Fibroblast of skin of left biceps (primary cell): Measurements from ENCODE around the gene TAS2R60.
"Not testable (repeated sequence)": the region's sequence is repeated elsewhere in the genome, so short reads cannot be mapped to it uniquely, and the experiment has no call there.

Source experiments
- DNase-seq, 2 experiments: peaks; one replicate each; pipeline ENCODE4 v3.0.0-alpha.2; 2013; ENCODE audit warnings: low read depth in 2 of 2

TAS2R60 gene

GRCh38 chr7:143477501-143478150 is 34.4 kb downstream of the TAS2R60 start, which contains the start of gene TAS2R41:
TSS of gene TAS2R41 (plus strand) at chr7:143477873. CDS start at chr7:143477873, 0 bp downstream.
- no peak for DNase-seq

- DNase-seq = no peak
Measured at GRCh38 chr7:143479055-143479766, 36.0 kb downstream of the TAS2R60 start.

GRCh38 chr7:143480501-143480900 is 37.2 kb downstream of the TAS2R60 start:
- DNase-seq = no peak

GRCh38 chr7:143484119-143484518 is 40.9 kb downstream of the TAS2R60 start:
- no peak for DNase-seq

- DNase-seq = no peak
Measured at GRCh38 chr7:143485094-143485493, 41.8 kb downstream of the TAS2R60 start.

GRCh38 chr7:143485500-143485899 is 42.2 kb downstream of the TAS2R60 start:
- DNase-seq = no peak

GRCh38 chr7:143486266-143486665 is 43.0 kb downstream of the TAS2R60 start:
- not testable (repeated sequence) for DNase-seq

- no peak for DNase-seq
Measured at GRCh38 chr7:143487061-143487460, 43.8 kb downstream of the TAS2R60 start.

GRCh38 chr7:143487566-143487965 is 44.3 kb downstream of the TAS2R60 start:
- DNase-seq = no peak

- DNase-seq = no peak
Measured at GRCh38 chr7:143490717-143491306, 47.6 kb downstream of the TAS2R60 start.

GRCh38 chr7:143492043-143492471 is 48.8 kb downstream of the TAS2R60 start:
- DNase-seq = peak in 1 of 2 experiments; percentile 37

- no peak for DNase-seq
Measured at GRCh38 chr7:143492799-143493739, 49.8 kb downstream of the TAS2R60 start.

- DNase-seq = no peak
Measured at GRCh38 chr7:143493751-143494150, 50.5 kb downstream of the TAS2R60 start.
